Ureter (tissue), 1 donor: Measurements from ENCODE around the gene LY6G6D. TPM values are rescaled to one million over a fixed set of nuclear protein-coding genes. Genes with fewer than 3 reads are reported as not detected.

ENCODE experiments used
- DNase-seq: peaks from one replicate; pipeline ENCODE4 v3.0.0-alpha.2; 2020; ENCODE audit warnings: low spot score
- total RNA-seq: library from RNA; stranded (reverse); gene quantifications from one replicate; pipeline ENCODE4 v1.2.4, GENCODE V29; 2023
- donor health status: DM: yes; HTN: yes; CAD: no.

Gene LY6G6D, protein sequence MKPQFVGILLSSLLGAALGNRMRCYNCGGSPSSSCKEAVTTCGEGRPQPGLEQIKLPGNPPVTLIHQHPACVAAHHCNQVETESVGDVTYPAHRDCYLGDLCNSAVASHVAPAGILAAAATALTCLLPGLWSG
- total RNA-seq = not detected

- no peak for DNase-seq
These were observed at the start of gene LY6G6D for GRCh38 chr6:31715022-31715958. Gene LY6G6D, plus strand, starts transcription at chr6:31715348. Its CDS starts 8 bp downstream, at chr6:31715356.

DNA sequence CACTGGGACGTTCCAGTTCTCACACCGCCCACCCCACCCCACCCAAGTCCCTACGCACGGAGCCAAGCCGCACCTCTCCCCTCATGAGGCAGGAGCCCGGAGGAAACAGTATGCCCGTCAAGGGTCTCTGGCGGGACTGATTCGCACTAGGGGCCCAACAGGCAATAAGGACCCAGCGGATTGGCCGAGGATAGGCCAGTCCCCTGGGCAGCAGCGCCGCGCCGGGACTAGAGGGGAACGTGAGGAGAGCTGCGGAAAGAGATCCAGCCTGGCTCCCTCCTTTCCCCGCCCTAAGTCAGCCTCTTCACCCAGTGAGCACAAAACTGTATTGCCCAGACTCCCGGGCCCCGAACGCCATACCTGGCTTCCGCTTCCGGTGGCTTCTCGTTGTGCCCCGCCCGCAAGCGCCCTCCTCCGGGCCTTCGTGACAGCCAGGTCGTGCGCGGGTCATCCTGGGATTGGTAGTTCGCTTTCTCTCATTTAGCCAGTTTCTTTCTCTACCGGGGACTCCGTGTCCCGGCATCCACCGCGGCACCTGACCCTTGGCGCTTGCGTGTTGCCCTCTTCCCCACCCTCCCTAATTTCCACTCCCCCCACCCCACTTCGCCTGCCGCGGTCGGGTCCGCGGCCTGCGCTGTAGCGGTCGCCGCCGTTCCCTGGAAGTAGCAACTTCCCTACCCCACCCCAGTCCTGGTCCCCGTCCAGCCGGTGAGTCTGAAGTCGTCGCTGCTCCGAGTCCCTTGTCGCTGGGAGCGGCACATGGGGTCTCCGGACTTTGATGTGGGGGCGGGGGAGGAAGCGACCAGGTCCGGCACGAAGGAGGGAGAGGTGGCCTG, 49.4 kb upstream of the LY6G6D start, which contains the start of gene CSNK2B:
CSNK2B (plus strand) TSS at position 580 of the 836 bp plus-strand sequence. CDS start 752 bp downstream, outside the sequence.
- DNase-seq = peak; percentile 99

DNA sequence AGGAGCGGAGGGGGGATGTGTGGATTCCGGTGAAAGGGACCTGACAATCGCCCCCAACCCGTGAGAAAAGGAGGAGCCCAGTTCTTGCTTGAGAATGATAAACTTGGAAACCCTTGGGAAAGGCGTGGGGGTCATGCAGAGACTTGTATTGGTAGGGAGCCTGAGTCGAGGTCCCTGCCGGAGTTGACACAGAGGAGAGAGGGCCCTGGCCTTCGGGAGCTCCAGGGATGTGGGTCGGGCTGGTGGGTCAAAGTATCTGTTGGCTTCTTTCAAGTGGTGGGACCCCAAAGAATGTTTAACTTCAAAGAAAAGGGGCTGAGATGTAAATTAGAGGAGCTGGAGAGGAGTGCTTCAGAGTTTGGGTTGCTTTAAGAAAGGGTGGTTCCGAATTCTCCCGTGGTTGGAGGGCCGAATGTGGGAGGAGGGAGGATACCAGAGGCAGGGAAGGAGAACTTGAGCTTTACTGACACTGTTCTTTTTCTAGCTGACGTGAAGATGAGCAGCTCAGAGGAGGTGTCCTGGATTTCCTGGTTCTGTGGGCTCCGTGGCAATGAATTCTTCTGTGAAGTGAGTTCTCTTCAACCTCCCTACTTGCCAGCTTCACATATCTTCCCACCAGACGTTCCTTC, 48.7 kb upstream of the LY6G6D start:
- DNase-seq = no peak

GRCh38 chr6:31669676-31670075, 45.5 kb upstream of the LY6G6D start, which contains the start of gene LY6G5B:
Gene LY6G5B, plus strand, starts transcription at chr6:31669976. Its CDS starts 975 bp downstream, at chr6:31670951.
- DNase-seq = no peak

DNA sequence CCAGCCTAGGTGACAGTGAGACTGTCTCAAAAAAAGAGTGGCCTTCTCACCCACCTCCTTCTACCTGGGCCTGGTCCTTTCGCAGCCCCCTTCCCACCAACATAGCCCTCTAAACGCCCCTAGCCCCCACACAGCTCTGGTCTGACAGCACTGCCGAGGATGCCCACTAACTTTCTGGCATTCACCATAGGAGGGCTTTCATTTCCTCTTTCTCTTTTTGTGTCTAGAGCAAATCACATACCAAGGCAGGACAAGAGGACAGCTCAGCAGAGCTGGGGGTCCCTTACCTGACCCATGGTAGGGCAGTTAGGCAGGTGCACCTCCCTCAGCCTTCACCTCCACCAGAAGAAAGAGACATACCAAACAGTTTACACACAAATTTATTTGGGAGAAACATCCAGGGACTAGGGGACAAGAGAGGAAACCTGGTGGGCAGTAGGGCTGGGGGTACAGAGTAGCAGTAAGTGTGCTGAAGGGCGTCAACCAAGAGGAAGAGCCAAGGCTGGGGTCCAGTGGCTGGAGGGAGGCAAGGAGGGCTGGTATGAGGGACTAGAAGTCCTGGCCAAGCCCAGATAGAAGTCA, 38.7 kb upstream of the LY6G6D start:
- DNase-seq = no peak

GRCh38 chr6:31676904-31677303, 38.2 kb upstream of the LY6G6D start:
- no peak for DNase-seq

DNA sequence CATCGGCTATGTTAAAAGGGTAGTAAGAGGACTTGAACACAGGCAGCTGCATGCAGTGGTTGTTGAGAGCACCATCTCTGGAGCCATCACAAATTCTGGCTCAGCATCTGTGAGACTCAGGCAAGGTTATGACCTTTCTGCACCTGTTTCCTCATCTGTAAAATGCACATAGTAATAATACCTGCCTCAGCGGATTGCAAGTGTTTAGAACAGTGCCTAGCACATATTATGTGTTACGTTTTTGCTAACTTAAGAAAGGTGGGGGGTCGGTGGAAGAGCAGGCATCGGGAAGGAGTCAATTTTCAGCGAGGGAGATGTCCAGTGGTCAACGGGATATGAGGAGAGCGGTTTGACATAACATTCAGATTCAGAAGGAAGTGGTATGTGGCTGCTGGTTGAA, 37.2 kb upstream of the LY6G6D start:
- no peak for DNase-seq

- DNase-seq = peak; percentile 89
These were observed 34.7 kb upstream of the LY6G6D start, which contains the start of gene LY6G5C for GRCh38 chr6:31680226-31681134. Gene LY6G5C, minus strand, starts transcription at chr6:31681067. Its CDS starts 694 bp downstream, at chr6:31680373.

DNA sequence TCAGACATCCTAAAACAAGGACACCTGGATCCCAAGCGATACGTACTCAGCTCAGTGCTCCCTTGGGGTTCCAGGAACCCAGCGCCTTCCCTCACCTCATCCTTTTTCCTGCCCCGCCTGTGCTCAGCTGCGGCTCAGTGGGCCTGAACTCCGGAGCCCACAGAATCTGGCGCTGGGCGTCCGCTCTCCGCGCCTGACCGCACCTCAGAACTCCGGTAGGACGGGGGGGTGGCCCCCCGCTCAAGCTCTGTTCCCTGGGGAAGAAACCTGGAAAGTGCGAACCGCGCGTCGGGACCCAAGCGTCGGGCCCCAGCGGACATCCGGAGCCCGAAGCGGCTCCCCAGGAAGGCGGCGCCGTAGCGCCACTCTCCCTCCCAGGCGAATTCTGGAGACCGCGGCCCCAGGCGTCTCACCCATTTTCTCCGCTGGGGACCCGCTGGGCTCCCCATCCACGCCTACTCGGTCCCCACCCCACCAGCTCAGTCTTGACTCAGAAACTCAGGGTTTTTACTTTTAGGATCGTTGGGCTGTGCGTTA, 33.9 kb upstream of the LY6G6D start:
- DNase-seq = no peak

DNA sequence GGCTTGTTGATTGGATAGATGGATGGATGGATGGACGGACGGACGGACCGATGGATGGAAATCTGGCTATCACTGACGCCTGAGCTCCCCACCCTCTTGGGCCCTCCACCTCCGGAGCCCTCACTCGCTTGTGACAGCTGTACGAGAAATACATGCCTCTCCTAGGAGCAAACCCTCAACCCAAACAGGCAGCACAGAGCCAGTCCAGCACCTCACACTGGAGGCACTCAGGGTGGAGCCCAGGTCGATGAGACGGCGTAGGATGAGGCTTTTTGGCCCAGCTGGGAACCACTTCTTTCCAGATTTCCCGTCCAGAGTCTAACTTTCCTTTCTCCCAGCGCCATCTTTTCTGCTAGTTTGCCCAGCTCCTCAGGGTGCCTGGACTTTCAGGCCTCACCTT, 31.6 kb upstream of the LY6G6D start:
- DNase-seq = no peak

- DNase-seq = no peak
These were observed 28.7 kb upstream of the LY6G6D start for GRCh38 chr6:31686483-31686882.

GRCh38 chr6:31687321-31687720, 27.8 kb upstream of the LY6G6D start:
- DNase-seq = no peak

DNA sequence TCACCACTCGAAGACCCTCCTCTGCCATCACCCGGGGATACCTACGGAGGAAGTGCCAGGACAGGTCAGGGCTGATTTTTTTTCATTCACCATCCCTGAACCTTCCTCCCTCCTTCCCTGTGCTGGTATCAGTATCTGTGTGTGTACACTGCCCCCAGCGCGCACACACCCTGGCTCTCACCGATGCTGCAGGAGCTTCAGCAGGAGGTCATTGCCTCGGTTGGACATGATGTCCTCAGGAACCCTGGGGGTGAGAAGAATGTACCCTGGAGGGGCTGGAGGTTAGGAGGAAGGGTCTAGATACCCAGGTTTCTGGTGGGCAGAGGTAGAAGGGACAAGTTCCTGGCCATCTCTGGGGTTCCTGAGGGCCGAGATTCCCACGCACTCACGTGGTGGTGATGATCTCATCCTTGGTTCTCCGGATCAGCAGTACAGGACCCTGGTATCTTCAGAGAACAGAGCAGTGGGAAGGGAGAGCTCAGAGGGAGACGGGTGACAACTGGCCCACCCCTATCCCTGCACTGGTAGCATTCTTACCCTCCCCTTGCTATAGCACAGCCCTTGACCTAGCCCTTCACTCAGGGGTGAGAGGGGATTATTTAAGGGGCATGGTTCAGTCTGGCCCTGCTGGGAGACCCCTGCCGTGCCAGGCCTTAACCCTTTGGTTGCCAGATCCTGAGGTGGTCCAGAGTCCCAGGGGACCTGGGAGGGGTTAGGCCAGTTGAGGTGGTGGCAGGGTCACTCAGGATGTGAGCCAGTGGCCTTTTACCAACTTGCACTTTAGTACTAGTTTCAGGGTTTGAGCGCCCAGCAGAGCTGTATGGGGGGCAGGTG, 27.1 kb upstream of the LY6G6D start:
- DNase-seq = no peak

DNA sequence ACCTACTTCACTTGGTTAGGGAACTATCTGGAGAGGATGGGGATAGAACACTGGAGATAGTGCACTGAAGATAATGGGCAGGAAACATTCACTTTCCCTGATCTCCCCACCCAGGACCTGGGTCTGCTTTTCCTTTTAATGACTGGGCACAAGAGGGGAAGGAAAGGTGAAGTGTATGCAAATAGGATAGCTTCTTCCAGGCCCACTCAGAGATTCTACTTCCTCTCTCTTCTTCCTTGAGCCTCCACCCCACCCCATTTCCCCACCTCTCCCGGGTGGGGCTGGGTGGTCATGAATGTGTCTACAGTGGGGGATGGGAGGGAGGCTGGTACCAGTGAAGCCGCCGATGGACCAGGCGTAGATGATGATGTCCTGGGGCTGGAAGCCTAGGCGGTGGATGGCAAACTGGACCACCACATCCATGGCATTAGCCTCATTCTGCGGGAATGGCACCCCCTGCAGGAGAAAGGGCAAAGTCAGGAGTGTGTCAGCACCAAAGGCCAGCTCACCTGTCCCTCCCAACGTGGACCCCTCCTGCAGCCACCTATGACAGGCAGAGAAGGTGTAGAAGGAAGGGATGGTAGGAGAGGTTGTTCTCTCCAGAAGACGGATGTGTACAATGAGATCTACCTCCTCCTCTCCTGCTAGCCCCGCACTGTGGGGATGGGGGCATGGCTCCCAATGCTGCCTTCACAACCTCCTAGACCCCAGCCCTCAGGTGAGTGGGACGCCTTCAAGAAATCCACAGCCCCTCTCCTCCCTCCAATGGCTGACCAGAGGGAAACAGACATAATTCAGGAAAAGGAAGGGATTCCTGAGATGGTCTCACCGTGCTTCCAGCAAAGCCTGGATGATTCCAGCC, 25.7 kb upstream of the LY6G6D start:
- no peak for DNase-seq

- DNase-seq = no peak
These were observed 24.7 kb upstream of the LY6G6D start for GRCh38 chr6:31690231-31691077.

DNA sequence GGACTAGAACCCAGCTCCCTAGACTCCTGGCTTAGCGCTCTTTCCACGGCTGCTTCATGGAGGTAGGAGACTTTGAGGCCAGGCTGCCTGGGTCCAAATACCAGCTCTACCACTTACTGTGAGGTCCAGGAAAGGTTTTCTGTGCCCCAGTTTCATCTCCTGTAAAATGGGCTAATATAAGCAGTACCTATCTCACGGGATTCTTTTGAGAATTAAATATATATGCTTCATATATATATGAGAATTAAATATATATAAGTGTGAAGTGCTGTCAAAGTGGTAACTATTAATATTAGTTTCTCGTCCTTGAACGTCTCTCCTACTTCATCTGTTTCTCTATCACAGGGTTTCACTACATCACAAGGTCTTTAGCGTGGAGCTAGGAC, 24.1 kb upstream of the LY6G6D start:
- no peak for DNase-seq

DNA sequence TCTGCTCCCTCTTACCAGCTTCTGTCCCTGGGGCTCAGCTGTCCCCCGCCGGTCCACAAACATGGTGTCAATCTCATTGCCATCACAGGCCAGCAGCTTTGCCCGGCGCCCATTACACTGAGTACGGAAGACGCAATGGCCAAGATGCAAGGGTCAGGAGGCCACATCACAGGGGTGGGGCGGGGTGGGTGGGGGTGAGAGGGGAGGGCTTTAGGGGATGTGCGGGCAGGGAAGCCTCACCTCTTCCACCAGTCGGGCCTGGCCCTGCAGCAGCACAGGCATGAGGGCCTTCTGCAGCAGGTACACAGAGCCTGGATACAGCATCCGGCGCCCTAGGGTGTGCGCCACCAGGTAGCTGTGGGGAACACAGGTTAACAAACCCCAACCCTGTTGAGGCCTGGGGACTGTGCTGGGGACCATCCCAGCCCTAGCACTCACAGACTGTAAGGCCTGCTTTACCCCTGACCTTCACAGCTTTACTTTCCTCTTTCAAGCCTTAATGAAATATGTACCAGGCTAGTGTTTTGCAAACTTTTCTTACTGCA, 23.5 kb upstream of the LY6G6D start:
- DNase-seq = no peak
